ENCODE results near the gene SENP1.
A peak's percentile ranks its signal among the peaks of the same experiment; 100 is the strongest.
"Not testable (repeated sequence)": the region's sequence is repeated elsewhere in the genome, so short reads cannot be mapped to it uniquely, and the experiment has no call there.

Gene SENP1

DNA sequence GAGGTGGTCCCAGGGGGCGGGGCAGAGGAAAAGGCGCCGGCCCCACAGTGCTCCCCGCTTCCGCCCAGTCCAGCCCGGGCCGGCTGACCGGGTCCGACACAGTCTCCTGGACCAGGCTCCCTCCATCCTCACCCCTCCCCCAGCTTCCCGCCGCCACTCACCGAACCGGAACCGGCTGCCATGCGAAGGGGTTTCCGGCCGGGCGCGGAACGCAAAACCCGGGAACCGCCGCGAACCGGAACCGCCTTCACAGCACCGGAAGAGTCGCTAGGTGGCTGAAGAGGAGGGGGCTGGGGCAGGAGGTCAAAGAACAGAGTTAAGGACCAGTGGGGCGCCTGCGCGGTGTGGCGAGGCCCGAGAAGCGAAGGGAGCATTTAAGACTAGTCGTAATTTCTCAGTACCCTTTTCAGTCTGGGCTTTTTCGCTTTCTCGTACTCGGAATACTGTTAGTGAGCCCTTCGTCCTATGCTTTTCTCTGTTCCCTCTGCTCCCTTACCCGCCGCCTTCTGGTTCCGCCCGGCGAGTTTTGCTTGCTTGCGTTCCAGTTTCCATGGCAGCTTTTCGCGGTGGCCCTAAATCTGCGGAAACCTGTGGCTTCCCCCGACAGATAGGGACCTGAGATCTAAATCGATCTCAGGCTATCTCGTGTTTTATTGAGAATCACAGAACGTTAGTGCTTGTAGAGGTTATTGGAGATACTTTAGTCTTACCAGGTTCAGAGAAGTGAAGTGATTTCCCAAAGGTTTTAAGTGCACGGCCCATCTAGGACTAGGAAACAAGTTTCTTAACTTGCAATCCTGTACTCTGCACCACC lies at the start of gene SENP1:
Gene SENP1, minus strand, starts transcription at position 213 of the 814 bp plus-strand sequence. CDS start 4,607 bp downstream, outside the sequence.
- peak; percentile 69 for DNase-seq (ENCODE audit: low spot score)

DNA sequence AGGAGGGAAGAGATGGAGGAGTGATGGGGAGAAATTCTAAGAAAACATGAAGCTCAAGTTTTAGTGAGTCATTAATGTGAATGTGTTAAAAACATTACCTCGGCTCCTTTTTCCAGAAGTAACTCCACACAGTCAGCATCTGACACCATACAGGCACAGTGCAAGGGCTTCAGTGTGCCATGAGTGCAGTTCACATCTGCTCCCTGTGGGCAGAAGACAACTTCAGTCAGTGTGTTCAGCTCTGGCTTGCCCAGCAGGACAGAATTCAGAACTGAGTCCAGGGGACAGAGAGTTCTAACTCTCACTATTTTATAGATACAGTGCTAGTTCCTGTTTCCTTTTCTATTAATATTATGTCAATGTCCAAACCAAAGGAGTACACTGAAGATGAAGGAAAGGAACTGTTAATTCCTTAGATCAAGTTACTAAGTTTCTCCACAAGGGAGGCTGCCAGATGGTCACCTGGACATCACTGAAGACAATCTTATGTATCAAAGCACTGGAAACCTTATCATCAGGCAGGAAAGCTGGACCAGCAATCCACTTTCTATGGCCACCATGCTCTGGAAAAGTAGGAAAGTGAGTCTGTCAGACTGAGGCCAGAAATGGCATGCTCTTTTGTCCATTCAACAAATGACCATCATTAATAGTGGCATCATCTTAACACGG lies 45.4 kb upstream of the SENP1 start:
- no peak for DNase-seq (ENCODE audit: low spot score)

DNA sequence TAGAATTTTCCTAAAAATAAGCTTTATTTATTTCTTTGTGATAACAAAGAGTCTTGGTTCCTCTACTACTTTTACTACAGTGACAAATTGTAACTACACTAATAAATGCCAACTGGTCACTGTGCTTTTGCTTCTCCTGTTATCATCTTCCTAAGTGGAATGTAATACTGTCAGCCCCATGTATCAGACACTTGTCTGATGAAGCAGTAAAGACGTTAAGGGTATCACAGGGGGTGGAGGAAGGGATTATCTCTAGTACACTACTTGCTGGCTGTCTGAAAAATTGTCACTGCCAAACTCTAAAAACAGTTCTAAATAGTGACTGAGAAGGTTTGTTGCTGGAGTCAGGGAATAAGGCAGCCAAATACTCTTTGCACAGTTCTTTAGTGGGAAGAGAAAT lies 40.1 kb upstream of the SENP1 start:
- no peak for DNase-seq (ENCODE audit: low spot score)

- no peak for DNase-seq (ENCODE audit: low spot score)
Observed at GRCh38 chr12:48143898-48144297, 38.0 kb upstream of the SENP1 start.

GRCh38 chr12:48142818-48143674 lies 37.2 kb upstream of the SENP1 start:
- DNase-seq (ENCODE audit: low spot score), result no peak

DNA sequence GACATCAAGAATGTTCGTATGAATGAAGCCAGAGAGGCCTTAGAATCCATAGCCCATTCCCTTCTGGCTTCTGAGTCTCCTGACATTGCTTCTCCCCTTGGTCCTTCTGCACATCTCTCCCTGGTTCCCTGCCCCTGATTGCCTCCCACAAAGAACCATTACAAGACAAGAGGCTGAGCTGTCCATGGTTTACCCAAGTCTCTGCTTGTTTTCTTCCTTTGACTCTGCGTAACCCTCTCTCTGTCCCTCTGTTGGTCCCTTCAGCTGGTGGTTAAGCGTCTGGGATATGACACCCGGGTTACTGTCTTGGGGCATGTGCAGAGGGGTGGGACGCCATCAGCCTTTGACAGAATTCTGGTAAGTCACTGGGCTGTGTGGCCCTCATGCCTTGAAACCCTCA lies 29.1 kb upstream of the SENP1 start:
- DNase-seq (ENCODE audit: low spot score), result no peak

GRCh38 chr12:48132826-48133225 lies 26.9 kb upstream of the SENP1 start:
- DNase-seq (ENCODE audit: low spot score), result no peak

- no peak for DNase-seq (ENCODE audit: low spot score)
Observed at GRCh38 chr12:48131517-48131916, 25.6 kb upstream of the SENP1 start.

DNA sequence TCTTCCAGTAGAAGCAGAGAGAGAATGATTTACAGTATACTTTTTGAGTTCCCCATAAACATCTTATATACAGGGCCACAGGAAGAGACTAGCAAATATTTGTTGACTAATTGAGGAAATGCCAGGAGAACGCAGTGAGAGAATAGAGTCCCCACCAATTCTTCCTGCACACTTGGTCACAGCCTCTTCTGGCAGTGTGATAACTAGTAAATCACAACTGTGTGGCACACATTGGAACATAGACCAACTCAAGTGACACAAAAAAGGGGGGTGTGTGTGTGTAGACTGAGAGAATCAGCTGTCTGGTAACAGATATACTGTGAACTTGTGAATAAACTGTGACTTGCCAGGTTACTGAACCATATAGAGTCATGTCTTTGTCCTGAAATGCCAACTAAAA lies 23.5 kb upstream of the SENP1 start:
- no peak for DNase-seq (ENCODE audit: low spot score)

DNA sequence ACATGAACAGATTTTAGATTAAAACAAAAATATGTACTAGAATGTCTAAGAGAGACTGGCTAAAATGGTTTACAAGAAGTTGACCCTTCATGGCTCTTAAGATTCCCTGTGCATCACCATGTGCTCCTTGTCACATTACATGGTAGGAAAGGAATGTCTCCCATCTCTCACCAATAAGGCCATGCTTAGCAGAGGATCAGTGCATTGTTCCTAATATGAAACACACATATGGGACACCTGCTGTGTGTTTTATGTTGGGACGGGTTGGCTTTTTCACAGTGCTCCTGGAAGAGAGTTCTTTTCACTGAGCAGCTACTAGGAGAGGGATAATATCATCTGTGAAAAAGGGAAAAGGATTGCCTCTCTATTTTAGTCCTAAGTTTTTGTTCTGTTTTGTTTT lies 22.9 kb upstream of the SENP1 start:
- DNase-seq (ENCODE audit: low spot score), result no peak

DNA sequence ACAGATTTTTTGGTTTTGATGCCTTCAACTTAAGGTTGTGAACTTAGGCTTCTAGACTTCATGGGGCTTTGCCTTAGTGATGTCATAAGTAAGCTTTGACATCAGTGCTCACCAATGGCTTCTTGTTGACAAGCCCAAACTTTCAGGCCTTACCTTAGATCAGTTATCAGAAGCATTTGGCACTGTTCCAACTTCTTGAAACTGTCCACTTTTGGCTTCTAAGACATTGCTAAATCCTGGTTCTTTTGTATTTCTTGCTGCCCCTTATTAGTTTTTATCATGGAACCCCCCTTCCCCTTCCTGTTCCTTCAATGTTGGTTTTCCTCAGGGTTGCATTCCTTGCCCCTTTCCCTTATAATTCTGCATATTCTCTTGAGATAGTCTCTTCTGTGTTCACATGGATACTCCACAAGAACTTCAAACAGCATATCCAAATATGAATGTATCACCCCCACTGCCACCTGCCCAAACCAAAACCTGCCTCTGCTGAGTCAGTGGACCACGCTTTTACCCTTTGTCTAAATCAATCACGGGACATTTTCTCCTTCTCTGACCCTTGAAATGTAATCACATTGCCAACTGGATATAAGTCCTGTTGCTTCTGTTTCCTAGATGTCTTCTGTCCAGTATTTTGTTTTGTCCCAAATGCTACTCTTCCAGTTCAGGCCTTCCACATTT lies 21.2 kb upstream of the SENP1 start:
- DNase-seq (ENCODE audit: low spot score), result no peak

DNA sequence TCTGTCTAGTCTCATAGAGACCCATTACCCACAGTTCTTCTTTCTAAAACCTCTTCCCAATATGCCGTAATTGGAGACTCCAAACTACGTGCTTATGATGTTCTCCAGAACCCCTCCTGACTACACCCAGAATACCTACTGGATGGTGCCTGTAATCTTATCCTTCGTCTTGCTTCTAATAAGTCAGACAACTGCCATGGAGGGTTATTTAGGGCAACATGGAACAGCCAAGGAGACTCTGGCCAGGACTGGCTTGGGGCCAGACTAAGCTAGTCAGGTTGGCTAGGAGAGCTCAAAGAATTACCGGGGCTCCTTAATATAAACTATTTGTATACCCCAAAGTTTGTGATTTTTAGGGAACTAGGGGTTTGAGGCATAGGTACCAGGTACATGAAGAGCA lies 20.1 kb upstream of the SENP1 start:
- DNase-seq (ENCODE audit: low spot score), result no peak

GRCh38 chr12:48125542-48125941 lies 19.7 kb upstream of the SENP1 start:
- not testable (repeated sequence) for DNase-seq (ENCODE audit: low spot score)

DNA sequence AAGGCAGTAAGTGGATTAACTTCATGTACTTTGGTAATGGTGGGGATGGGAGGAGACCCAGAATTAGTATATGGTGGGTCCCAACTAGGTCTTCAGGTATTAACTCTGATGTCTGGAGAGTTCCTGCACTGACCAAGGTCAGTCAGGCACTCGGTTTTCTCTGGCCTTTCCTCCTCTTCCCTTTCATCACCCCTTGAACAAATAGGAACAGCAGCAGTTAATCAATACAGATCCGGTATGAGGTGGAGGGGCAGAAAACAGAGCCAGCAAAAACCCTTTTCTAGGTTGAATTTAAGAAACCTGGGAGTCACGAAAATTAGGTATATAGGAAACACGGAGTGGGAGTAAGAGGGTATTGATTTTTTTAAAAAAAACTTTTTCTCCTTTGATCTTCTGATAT lies 17.3 kb upstream of the SENP1 start:
- DNase-seq (ENCODE audit: low spot score), result no peak

DNA sequence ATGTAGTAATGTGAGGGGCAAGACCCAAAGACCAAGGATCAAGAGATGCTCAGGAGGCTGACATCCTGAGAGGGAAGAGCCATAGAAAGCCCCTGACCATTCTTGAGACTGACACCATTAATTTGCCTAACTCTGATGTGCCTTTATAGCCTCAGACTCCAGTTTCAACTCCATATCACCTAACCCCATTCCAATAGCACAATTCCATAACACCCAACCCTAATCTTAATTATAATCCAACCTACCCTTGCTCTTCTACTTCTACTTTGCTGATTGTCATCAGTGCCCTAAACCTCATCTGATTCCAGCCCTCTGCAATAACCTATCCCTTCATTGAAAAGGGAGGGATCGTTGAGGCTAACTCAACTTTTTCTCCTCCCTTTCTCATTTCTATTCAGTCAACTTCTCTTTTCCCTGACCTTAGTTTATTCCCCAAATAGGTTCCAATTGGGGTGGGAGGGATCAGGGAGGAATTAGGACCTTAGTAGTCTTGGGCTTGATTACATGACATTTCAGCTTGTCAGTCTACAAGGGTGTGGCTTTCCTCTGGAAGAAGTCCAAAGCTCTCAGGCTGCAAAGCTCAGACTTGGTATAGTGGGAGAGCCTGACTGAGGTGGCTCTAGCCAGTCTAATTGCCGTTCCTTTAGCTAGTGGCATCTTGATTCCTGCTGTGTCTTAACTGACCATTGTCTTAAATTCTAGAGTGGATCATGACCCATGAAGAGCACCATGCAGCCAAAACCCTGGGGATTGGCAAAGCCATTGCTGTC lies 16.4 kb upstream of the SENP1 start:
- no peak for DNase-seq (ENCODE audit: low spot score)

- DNase-seq (ENCODE audit: low spot score), result no peak
Observed at GRCh38 chr12:48121522-48121921, 15.6 kb upstream of the SENP1 start.

DNA sequence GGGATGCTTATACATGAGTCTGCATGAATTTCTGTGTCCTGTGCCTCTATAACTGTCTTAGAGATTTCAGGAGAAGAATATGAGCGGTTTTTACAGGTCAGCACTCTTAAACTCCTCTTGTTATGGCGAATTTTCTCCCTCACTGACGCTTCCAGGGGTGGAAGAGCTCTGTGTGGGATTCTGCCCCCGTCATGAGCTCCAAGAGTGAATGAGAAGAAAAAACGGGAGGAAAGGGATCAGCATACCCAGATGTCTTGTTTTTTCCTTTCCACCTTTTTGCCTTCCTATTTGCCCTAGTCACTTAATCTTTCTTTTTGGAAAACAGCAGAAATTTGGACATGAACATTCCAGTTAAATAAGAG lies 13.9 kb upstream of the SENP1 start:
- DNase-seq (ENCODE audit: low spot score), result peak; percentile 32

- peak; percentile 96 for DNase-seq (ENCODE audit: low spot score)
Observed at GRCh38 chr12:48119078-48119833, 13.4 kb upstream of the SENP1 start, which contains the start of gene PFKM. PFKM (plus strand) TSS chr12:48119364; CDS start chr12:48122775, 3,411 bp downstream.

GRCh38 chr12:48118284-48118871 lies 12.5 kb upstream of the SENP1 start:
- no peak for DNase-seq (ENCODE audit: low spot score)

- no peak for DNase-seq (ENCODE audit: low spot score)
Observed at GRCh38 chr12:48115957-48116356, 10.1 kb upstream of the SENP1 start.

Data from COLO829 (cell line).